ENCODE data around the gene TXNDC11.

TXNDC11 gene

GRCh38 chr16:11674001-11674817 lies 68.4 kb downstream of the TXNDC11 start:
- no peak for DNase-seq (ENCODE audit: low read depth)

- DNase-seq (ENCODE audit: low read depth): no peak
Observed at GRCh38 chr16:11673091-11674000, 69.3 kb downstream of the TXNDC11 start.

GRCh38 chr16:11672206-11673090 lies 70.2 kb downstream of the TXNDC11 start:
- DNase-seq (ENCODE audit: low read depth): no peak

DNA sequence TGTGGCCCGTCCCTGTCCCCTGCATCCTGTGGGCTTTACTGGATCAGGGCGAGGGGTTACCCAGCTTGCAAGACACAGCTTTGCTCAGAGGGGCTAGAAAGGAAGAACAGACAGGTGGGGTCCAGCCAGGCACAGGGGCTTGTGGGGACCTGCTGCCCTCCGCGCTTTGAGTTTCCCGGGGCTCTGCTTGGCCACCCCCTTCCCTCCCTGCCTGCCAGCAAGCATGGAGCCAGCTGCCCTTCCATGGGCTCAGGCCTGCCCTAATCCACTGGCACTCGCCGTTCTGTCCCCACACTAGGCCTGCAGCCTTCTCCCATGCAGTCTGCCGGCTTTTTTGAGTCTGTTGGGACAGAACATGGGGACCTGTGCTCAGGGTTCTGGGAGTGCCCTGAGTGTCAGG lies 71.0 kb downstream of the TXNDC11 start:
- DNase-seq (ENCODE audit: low read depth): no peak

GRCh38 chr16:11671271-11671670 lies 71.4 kb downstream of the TXNDC11 start:
- no peak for DNase-seq (ENCODE audit: low read depth)

GRCh38 chr16:11670171-11671131 lies 72.2 kb downstream of the TXNDC11 start:
- no peak for DNase-seq (ENCODE audit: low read depth)

DNA sequence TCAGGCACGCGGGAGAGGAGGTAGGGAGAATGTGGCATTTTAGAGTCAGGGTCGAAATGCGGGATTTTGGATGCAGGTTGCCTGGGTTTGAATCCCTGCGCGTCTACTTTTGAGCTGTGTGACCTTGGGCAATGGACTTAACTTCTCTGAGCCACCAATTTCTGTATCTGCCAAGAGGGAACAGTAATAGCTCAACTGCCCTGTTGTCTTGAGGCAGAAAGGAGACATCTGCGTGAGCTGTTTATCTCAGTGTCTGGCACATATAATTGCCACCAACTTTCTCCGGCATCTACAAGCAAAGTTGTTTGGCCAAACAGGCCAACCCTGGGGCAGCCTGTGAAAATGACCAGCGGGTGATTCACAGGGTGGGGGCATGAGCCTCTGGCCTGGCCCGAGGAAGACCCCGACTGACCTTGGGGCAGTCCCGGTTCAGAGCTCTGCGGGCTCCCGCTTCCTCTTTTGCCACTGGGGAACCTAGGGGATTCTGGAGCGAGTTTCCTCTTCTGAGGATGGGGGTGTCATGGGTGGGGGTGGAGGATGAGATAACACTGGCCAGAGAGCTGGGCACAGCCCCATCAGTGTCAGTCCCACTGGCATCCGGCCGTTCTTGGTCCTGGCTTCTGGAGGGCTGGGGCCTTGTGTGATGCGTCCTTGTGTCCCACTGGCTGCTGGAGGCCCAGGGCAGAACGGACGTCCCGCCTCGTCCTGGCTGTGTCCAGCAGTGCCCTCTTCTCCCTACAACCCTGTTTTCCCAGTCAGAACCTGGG lies 73.1 kb downstream of the TXNDC11 start:
- no peak for DNase-seq (ENCODE audit: low read depth)

DNA sequence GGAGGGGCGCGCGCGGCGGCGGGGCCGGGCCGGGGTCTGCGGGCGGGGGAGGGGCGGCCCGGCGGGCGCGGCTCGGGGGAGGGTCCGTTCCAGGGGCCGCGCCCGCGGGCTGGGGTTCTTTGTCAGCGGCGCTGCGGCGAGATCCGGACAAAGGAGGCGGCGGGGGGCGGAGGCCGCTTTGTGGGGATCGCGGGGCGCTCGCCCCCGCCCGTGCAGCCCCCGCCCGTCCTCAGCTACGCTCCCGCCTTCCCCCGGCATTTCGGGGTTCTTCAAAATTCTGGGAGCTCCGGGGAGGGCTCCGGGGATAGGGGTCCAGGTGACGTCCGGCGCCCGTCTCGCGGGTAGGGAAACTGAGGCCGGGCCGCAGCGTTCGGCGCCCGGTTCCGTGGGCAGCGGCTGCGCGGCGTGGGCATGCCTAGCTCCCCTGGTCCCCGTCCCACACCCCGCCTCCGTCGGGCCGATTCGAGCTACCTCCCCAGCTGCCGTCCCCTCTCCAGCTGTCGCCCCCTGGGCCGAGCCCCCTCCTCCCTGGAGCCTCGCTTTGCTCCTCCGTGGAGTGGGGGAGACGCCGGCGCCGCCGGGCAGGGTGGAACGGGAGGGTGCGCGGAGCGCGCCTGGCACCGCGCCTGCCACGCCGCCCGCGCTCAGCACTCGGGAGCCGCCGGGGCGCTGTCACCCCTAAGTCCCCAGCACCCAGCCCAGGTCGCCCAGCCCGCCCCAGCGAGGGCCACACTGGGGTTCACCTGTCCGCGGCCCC lies 73.9 kb downstream of the TXNDC11 start:
- DNase-seq (ENCODE audit: low read depth): no peak

- peak; percentile 82 for DNase-seq (ENCODE audit: low read depth)
Observed at GRCh38 chr16:11667824-11668622, 74.6 kb downstream of the TXNDC11 start, which contains the start of gene SNN. SNN (plus strand) TSS chr16:11668455; CDS start chr16:11676060, 7,605 bp downstream.

GRCh38 chr16:11667221-11667823 lies 75.3 kb downstream of the TXNDC11 start:
- no peak for DNase-seq (ENCODE audit: low read depth)

- no peak for DNase-seq (ENCODE audit: low read depth)
Observed at GRCh38 chr16:11666103-11667055, 76.3 kb downstream of the TXNDC11 start.

DNA sequence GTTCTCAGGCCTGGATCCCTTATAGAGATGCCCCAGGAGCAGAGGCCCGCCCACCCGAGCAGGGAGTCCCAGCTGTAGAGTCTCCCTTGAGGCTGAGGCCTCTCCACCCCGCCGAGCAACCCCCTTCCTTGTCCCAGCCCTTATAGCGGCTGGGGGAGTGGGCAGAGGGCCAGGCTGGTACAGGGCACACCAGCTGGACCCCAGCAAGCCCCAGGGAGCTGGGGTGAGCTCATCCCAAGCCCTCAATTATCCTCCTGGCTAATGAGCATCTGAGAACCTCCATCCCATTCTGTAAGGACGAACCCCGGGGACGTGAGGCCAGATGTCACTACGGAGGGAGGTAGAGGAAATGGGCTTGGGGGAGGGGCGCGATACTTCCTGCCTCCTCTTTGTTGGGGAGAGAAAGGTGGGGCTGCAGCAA lies 77.6 kb downstream of the TXNDC11 start:
- no peak for DNase-seq (ENCODE audit: low read depth)

GRCh38 chr16:11662582-11662981 lies 80.1 kb downstream of the TXNDC11 start:
- no peak for DNase-seq (ENCODE audit: low read depth)

DNA sequence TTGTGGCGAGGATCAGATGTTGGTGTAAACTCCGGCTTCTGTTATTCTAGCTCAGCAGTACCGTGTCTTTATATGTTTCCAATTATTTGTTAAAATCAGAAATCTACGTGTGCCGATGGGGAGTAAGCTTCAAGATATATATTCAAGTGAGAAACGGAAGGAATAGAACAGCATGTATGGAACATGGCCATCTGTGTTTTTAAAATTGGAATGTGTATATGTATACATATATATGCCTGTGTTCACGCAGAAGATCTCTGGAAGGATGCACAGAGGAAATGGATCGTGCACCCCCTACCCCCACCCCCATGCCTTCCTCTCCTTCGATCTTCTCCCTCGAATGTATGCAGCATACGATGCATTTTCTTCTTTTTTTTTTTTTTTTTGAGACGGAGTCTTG lies 82.1 kb downstream of the TXNDC11 start:
- no peak for DNase-seq (ENCODE audit: low read depth)

DNA sequence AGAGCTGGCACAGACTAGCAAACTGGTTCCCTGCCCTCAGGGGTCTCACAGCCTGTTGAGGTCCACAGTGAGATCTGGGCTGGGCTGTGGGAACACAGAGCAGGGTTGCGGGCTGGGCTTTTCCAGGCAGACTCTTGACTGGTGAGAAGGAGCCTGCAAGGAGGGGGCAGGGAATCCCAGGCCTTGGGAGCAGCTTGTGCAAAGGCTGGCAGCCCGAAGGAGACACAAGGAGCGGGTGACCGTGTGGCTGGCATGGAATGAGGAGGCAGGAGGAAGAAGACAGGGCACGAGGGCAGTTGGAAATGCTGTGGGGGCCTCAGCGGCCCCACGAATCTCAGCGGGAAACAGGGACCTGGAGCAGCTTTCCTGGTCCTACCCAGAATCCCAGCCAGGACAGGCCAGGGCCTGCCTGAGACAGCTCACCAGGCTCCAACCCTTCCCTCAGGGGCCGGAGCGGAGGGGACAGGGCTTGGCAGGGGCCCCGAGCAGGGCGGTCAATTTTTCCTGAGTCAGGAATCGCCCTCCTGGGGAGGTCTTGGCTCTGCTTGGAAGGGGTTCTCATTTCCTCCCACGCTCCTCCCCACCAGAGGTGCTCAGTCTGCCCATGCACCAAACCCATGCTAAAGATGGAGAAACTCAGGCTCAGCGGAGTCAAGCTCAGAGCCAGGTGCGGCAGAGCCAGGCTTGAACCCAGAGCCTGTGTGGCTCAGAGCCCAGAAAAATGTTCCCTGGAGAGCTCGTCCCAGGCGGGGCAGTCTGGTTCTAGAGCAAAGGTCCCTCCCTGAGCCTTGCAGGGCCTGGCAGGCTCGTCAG lies 83.6 kb downstream of the TXNDC11 start:
- no peak for DNase-seq (ENCODE audit: low read depth)

GRCh38 chr16:11657556-11657955 lies 85.1 kb downstream of the TXNDC11 start:
- no peak for DNase-seq (ENCODE audit: low read depth)
